Kidney (tissue), 14 donors: ENCODE results near the gene ZNF76. TPM values are rescaled to one million over a fixed set of nuclear protein-coding genes. Genes with fewer than 3 reads are reported as not detected.
"Not testable (repeated sequence)": the region's sequence is repeated elsewhere in the genome, so short reads cannot be mapped to it uniquely, and the experiment has no call there.

ENCODE experiments used
- DNase-seq, 5 donors: peaks; one replicate each; pipeline ENCODE4 v3.0.0-alpha.2; 2013 to 2020
- FAIRE-seq: peaks from 2 replicates; lab custom pipeline; 2012; peaks lifted over from hg19 to GRCh38; lab: Jason Lieb, UNC
- H3K27ac ChIP-seq, 2 donors: one replicate each; pipeline ENCODE4 v1.7.0; 2013; ENCODE audit warnings: low read depth in 2 of 2, low read length in 2 of 2, inconsistent platforms in 1 of 2
- H3K27me3 ChIP-seq: one replicate; pipeline ENCODE4 v1.7.1; 2013; ENCODE audit warnings: low read length, inconsistent platforms; ENCODE audit not compliant: control insufficient read depth, insufficient read depth
- H3K36me3 ChIP-seq, 3 donors: one replicate each; pipeline versions ENCODE4 v1.7.0 to v1.7.1; 2013; ENCODE audit warnings: low read length in 3 of 3, control low read depth in 1 of 3, inconsistent platforms in 1 of 3; ENCODE audit not compliant: insufficient read depth in 3 of 3, control insufficient read depth in 2 of 3
- H3K4me1 ChIP-seq, 3 donors: one replicate each; pipeline versions ENCODE4 v1.7.0 to v1.7.1; 2013; ENCODE audit warnings: low read length in 3 of 3, inconsistent platforms in 1 of 3, low read depth in 1 of 3; ENCODE audit not compliant: control insufficient read depth in 2 of 3, insufficient read depth in 2 of 3
- H3K4me3 ChIP-seq, 3 donors: one replicate each; pipeline versions ENCODE4 v1.7.0 to v1.8.1; 2013; ENCODE audit warnings: low read length in 3 of 3, control low read depth in 1 of 3, inconsistent platforms in 1 of 3
- H3K9ac ChIP-seq, 3 donors: one replicate each; pipeline versions ENCODE4 v1.7.0 to v1.7.1; 2013; ENCODE audit warnings: low read length in 3 of 3, control low read depth in 1 of 3, inconsistent platforms in 1 of 3
- H3K9me3 ChIP-seq, 3 donors: one replicate each; pipeline versions ENCODE4 v1.7.0 to v1.7.1; 2013; ENCODE audit warnings: low read length in 3 of 3, control low read depth in 1 of 3, inconsistent platforms in 1 of 3; ENCODE audit not compliant: control insufficient read depth in 2 of 3, insufficient read depth in 1 of 3
- CTCF ChIP-seq: IDR thresholded peaks from 3 replicates; pipeline ENCODE4 v1.5.1; 2012; ENCODE audit warnings: mild to moderate bottlenecking, moderate library complexity, borderline replicate concordance; ENCODE audit not compliant: insufficient read depth; ENCODE audit errors: extremely low read depth
- intact Hi-C: fragments of 100-400 bp; cut with DNase I; formaldehyde crosslinking; loops from one replicate; pipeline ENCODE4 v1.11.1; 2022
- polyA plus RNA-seq: library from polyadenylated mRNA; stranded (reverse); fragments of 350-450 nt; fragmentation: Illumina TruSeq; extraction: RNeasy Lipid Tissue Mini Kit (QIAGEN cat#74804); gene quantifications from one replicate; pipeline ENCODE4 v1.2.3, GENCODE V29; 2014; ENCODE audit warnings: low read depth, low replicate concordance; ENCODE audit not compliant: insufficient read depth
- total RNA-seq: library from RNA; stranded (reverse); fragmentation: NEBNext Ultra II Directional; extraction: Animal tissue kit (Norgen Biotek cat#: 25700); gene quantifications from one replicate; pipeline ENCODE4 v1.2.1, GENCODE V29; 2021
- donor health status: control.
- donor health status: control.
- donor health status: control.
- donor health status: control.
- donor health status: control.
- donor health status: DM: yes; HTN: yes; CAD: no.
- donor health status: Normal renal cell carcinoma (clear cell type).

The ZNF76 gene
- total and polyA plus RNA-seq, 2 donors from 2014 or later = 29.1 to 49.2 TPM

- intact Hi-C loops = no loop called here
- H3K27me3 ChIP-seq = no peaks in the 10 kb centered on the region
- no peak overlapping the region for H3K9ac ChIP-seq
- no peaks in the 10 kb centered on the region for H3K9me3 ChIP-seq
- DNase-seq (peak in 4 of 5 donors; percentile 61 to 80 (median 70)), FAIRE-seq (no peak)
- no peaks in the 10 kb centered on the region for H3K4me1 ChIP-seq
- H3K27ac ChIP-seq = no peak overlapping the region
- H3K4me3 ChIP-seq = no peak overlapping the region
- TF ChIP-seq CTCF = peak; percentile 42
- no peaks in the 10 kb centered on the region for H3K36me3 ChIP-seq
These were observed 68.0 kb downstream of the ZNF76 start for GRCh38 chr6:35327349-35328027.

- no peak for TF ChIP-seq CTCF
- DNase-seq = no peak
- Histone ChIP-seq H3K27me3 (no peaks in the 10 kb centered on the region), H3K27ac (no peak overlapping the region), H3K9ac (no peak overlapping the region), H3K36me3 (no peaks in the 10 kb centered on the region), H3K4me3 (no peak overlapping the region), H3K4me1 (no peaks in the 10 kb centered on the region), H3K9me3 (no peaks in the 10 kb centered on the region)
- intact Hi-C loops = no loop called here
- no peak for FAIRE-seq
These were observed 68.7 kb downstream of the ZNF76 start for GRCh38 chr6:35328108-35328723.

DNA sequence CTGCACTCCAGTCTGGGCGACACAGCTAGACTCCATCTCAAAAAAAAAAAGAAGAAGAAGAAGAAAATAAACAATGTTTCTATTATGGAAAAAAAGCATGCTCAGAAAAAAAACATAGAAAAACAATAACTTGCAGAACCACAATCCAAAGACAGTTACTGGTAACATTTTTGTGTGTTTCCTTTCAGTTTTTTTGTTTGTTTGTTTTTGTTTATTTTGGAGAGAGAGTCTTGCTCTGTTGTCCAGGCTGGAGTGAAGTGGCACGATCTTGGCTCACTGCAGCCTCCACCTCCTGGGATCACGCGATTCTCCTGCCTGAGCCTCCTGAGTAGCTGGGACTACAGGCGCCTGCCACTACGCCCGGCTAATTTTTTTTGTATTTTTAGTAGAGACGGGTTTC lies 69.4 kb downstream of the ZNF76 start:
- DNase-seq = peak in 1 of 5 donors; percentile 10
- FAIRE-seq, H3K4me3 ChIP-seq, H3K36me3 ChIP-seq, H3K4me1 ChIP-seq, H3K9ac ChIP-seq, H3K27ac ChIP-seq, H3K9me3 ChIP-seq, intact Hi-C loops, H3K27me3 ChIP-seq: not testable (repeated sequence)

DNA sequence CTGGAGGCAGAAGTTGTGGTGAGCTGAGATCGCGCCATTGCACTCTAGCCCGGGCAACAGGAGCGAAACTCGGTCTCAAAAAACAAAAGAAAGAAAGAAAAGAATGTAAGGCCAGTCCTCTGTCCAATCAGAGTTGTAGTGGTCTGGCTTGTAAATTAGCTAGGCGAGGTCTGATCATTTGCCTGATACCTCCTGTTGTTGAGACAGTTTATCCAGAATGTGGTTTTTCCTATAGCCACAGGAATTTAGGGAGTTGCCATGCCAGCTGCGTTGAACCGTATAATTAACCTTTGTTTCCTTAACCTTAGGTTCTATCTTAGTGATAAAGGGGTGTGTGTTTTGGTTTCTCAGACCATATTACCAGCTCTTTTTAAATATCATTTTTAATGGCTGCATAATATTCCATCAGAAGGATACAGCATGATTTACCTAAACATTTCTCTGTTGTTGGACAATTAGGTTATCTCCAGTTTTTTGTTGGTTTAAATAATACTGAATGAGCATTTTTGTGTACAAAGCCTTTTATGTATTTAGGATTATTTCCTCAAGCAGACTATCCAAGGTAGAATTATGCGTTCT lies 71.1 kb downstream of the ZNF76 start:
- no peaks in the 10 kb centered on the region for H3K27me3 ChIP-seq
- no peak overlapping the region for H3K4me3 ChIP-seq
- H3K9ac ChIP-seq = no peak overlapping the region
- no peak for TF ChIP-seq CTCF
- FAIRE-seq = no peak
- intact Hi-C loops = no loop called here
- H3K36me3 ChIP-seq = no peaks in the 10 kb centered on the region
- DNase-seq = no peak
- no peak overlapping the region for H3K27ac ChIP-seq
- H3K9me3 ChIP-seq = no peaks in the 10 kb centered on the region
- H3K4me1 ChIP-seq = no peaks in the 10 kb centered on the region
